Breast epithelium (tissue), 3 donors: ENCODE data around the gene PGAM5.
"Not testable (repeated sequence)": the region's sequence is repeated elsewhere in the genome, so short reads cannot be mapped to it uniquely, and the experiment has no call there.

Experiments used
- CTCF ChIP-seq, 3 donors: fragments of 450-650 bp; IDR thresholded peaks; one replicate each; pipeline ENCODE4 v1.5.1; 2016 to 2017; ENCODE audit warnings: antibody characterized with exemption in 3 of 3, mild to moderate bottlenecking in 3 of 3, moderate library complexity in 3 of 3
- POLR2A ChIP-seq: fragments of 450-650 bp; IDR thresholded peaks from one replicate; pipeline ENCODE4 v1.6.1; 2016; ENCODE audit warnings: antibody characterized with exemption, mild to moderate bottlenecking, moderate library complexity
- POLR2AphosphoS5 ChIP-seq, 3 donors: sonication (generic); formaldehyde crosslinking; IDR thresholded peaks; one replicate each; pipeline ENCODE4 v1.6.1; 2017; ENCODE audit warnings: antibody characterized with exemption in 3 of 3

GRCh38 chr12:132694888-132695287 lies 15.8 kb upstream of the PGAM5 start:
- not testable (repeated sequence) for TF ChIP-seq POLR2A; CTCF (IDR thresholded peaks at IDR 0.05); POLR2AphosphoS5 (IDR thresholded peaks at IDR 0.05)
